Uterus (tissue), 4 donors: ENCODE data around the gene PLA2G15. TPM values are rescaled to one million over a fixed set of nuclear protein-coding genes. Genes with fewer than 3 reads are reported as not detected.

Source experiments
- DNase-seq, 2 donors: peaks; one replicate each; pipeline ENCODE4 v3.0.0-alpha.2; 2019 to 2020
- H3K27ac ChIP-seq, 2 donors: fragments of 200-600 bp; sonication (generic); 1 replicate in 1 of 2; 2 replicates in 1 of 2; pipeline ENCODE4 v1.5.1; 2016 to 2018
- H3K27me3 ChIP-seq, 2 donors: fragments of 200-600 bp; sonication (generic); one replicate each; pipeline ENCODE4 v1.5.1; 2018 to 2019; ENCODE audit warnings: control low read depth in 1 of 2
- H3K36me3 ChIP-seq, 2 donors: fragments of 200-600 bp; sonication (generic); one replicate each; pipeline ENCODE4 v1.5.1; 2019; ENCODE audit warnings: control low read depth in 1 of 2
- H3K4me1 ChIP-seq, 2 donors: fragments of 200-600 bp; sonication (generic); one replicate each; pipeline ENCODE4 v1.5.1; 2018 to 2019; ENCODE audit warnings: control low read depth in 1 of 2
- H3K4me3 ChIP-seq, 2 donors: fragments of 200-600 bp; sonication (generic); 1 replicate in 1 of 2; 2 replicates in 1 of 2; pipeline ENCODE4 v1.5.1; 2018 to 2019; ENCODE audit warnings: mild to moderate bottlenecking in 1 of 2
- H3K9me3 ChIP-seq, 2 donors: fragments of 200-600 bp; sonication (generic); one replicate each; pipeline ENCODE4 v1.5.1; 2019; ENCODE audit warnings: control low read depth in 1 of 2
- POLR2A ChIP-seq, 2 donors: fragments of 450-650 bp; IDR thresholded peaks; one replicate each; pipeline ENCODE4 v1.6.1; 2016; ENCODE audit warnings: antibody characterized with exemption in 2 of 2, mild to moderate bottlenecking in 1 of 2, moderate library complexity in 1 of 2
- intact Hi-C: fragments of 100-400 bp; cut with DNase I; formaldehyde crosslinking; loops from one replicate; pipeline ENCODE4 v1.15.1; 2023; ENCODE audit warnings: low total_unique reads
- total RNA-seq, 4 donors: library from RNA; depleted of rRNA in 3 of 4; stranded (reverse); fragments of >200 nt in 3 of 4; gene quantifications; one replicate each; pipeline versions ENCODE4 v1.1.0 to v1.2.4, GENCODE V29; 2014 to 2023
- TF ChIP-seq, protein P1 (sequence below), 4 experiments: fragments of 200-600 bp in 2 of 4; fragments of 450-650 bp in 2 of 4; sonication (generic) in 2 of 4; IDR thresholded peaks; one replicate each; pipeline ENCODE4 v1.5.1; 2016 to 2019; ENCODE audit warnings: antibody characterized with exemption in 4 of 4, mild to moderate bottlenecking in 2 of 4, moderate library complexity in 1 of 4
- donor health status: DM: yes; HTN: yes; CAD: no.

The PLA2G15 gene
- total RNA-seq, 4 donors from 2014 or later = 0.51 to 22.3 (median 7.9) TPM

GRCh38 chr16:68223072-68223471 lies 22.1 kb upstream of the PLA2G15 start:
- no peaks in the 10 kb centered on the region for H3K4me1 ChIP-seq
- no peak for DNase-seq
- TF ChIP-seq, protein P1, sequence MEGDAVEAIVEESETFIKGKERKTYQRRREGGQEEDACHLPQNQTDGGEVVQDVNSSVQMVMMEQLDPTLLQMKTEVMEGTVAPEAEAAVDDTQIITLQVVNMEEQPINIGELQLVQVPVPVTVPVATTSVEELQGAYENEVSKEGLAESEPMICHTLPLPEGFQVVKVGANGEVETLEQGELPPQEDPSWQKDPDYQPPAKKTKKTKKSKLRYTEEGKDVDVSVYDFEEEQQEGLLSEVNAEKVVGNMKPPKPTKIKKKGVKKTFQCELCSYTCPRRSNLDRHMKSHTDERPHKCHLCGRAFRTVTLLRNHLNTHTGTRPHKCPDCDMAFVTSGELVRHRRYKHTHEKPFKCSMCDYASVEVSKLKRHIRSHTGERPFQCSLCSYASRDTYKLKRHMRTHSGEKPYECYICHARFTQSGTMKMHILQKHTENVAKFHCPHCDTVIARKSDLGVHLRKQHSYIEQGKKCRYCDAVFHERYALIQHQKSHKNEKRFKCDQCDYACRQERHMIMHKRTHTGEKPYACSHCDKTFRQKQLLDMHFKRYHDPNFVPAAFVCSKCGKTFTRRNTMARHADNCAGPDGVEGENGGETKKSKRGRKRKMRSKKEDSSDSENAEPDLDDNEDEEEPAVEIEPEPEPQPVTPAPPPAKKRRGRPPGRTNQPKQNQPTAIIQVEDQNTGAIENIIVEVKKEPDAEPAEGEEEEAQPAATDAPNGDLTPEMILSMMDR (IDR thresholded peaks at IDR 0.05) = no peak
- TF ChIP-seq POLR2A (IDR thresholded peaks at IDR 0.05) = no peak
- no peaks in the 10 kb centered on the region for H3K27me3 ChIP-seq
- no peaks in the 10 kb centered on the region for H3K9me3 ChIP-seq
- no peak overlapping the region for H3K4me3 ChIP-seq
- no peak overlapping the region for H3K27ac ChIP-seq
- intact Hi-C loops = no loop called here
- no peaks in the 10 kb centered on the region for H3K36me3 ChIP-seq

- TF ChIP-seq POLR2A (IDR thresholded peaks at IDR 0.05) = no peak
- TF ChIP-seq, protein P1 (IDR thresholded peaks at IDR 0.05) = no peak
- no peak for DNase-seq
- no peaks in the 10 kb centered on the region for H3K9me3 ChIP-seq
- no peaks in the 10 kb centered on the region for H3K36me3 ChIP-seq
- no peak overlapping the region for H3K4me3 ChIP-seq
- intact Hi-C loops = no loop called here
- H3K4me1 ChIP-seq = no peaks in the 10 kb centered on the region
- H3K27ac ChIP-seq = no peak overlapping the region
- H3K27me3 ChIP-seq = no peaks in the 10 kb centered on the region
Measured at GRCh38 chr16:68226116-68226515, 19.1 kb upstream of the PLA2G15 start.

- Histone ChIP-seq H3K9me3 (no peaks in the 10 kb centered on the region), H3K27ac (no peak overlapping the region), H3K36me3 (no peaks in the 10 kb centered on the region), H3K4me1 (no peaks in the 10 kb centered on the region), H3K4me3 (no peak overlapping the region), H3K27me3 (no peaks in the 10 kb centered on the region)
- DNase-seq = no peak
- intact Hi-C loops = no loop called here
- TF ChIP-seq, protein P1 (IDR thresholded peaks at IDR 0.05) = no peak
- no peak for TF ChIP-seq POLR2A (IDR thresholded peaks at IDR 0.05)
Measured at GRCh38 chr16:68227183-68227793, 17.9 kb upstream of the PLA2G15 start.

DNA sequence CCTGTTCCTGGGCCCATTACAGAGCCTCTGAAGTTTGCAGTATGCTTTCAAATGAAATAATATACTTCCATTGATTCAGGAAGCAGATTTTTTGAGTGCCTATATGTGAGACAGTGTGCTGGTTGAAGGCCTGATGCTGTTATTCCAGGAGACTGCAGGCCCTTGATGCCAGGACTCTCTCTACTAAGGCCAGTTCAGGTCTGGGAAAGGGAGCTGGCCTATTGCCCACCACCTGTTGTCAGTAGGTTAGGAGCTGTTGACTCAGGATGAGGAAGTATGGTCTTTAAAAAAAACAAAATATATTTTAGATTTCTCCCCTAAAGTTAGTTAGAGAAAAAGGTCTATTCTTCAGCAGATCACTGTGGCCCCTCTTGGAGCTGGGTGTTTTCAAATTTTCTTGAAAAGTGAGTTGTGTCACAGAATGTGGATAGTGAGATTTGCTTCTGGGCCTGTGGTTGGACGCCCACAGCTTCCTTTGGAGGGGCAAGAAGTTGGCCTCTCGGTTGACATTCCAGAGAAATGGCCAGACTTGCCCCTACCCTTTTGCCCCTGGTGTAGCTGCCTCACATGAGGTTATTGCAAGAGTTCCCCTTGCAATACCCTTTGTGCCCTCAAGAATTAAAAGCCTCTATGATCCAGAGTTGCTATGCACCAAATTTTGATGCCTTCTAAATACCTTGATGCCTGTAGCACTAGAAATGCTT lies 17.2 kb upstream of the PLA2G15 start:
- no peaks in the 10 kb centered on the region for H3K27me3 ChIP-seq
- H3K4me3 ChIP-seq = no peak overlapping the region
- no peaks in the 10 kb centered on the region for H3K9me3 ChIP-seq
- no peak overlapping the region for H3K27ac ChIP-seq
- no peak for DNase-seq
- TF ChIP-seq, protein P1 (IDR thresholded peaks at IDR 0.05) = no peak
- no peaks in the 10 kb centered on the region for H3K4me1 ChIP-seq
- intact Hi-C loops = no loop called here
- no peaks in the 10 kb centered on the region for H3K36me3 ChIP-seq

DNA sequence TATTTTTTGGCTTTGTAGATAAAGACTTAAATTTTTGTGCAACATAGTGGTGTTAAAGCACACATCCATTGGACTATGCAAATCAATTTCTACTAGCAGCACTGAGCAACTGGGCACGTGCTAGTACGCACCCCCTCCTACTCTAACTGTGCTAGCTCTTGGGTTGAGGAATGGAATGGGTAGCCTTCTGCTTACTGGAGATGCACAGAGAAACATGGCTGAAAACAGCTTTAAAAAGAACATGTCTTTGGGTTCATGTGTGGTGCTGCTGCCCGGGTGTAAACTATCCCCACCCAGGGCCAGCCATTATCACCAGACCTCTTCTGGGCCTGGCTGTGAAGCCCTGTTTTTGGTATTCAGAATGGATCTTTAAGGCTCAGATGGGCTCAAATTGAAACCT lies 16.5 kb upstream of the PLA2G15 start:
- no peak overlapping the region for H3K4me3 ChIP-seq
- no peak for DNase-seq
- TF ChIP-seq POLR2A (IDR thresholded peaks at IDR 0.05) = no peak
- TF ChIP-seq, protein P1 (IDR thresholded peaks at IDR 0.05) = no peak
- H3K27me3 ChIP-seq = no peaks in the 10 kb centered on the region
- H3K27ac ChIP-seq = no peak overlapping the region
- H3K9me3 ChIP-seq = no peaks in the 10 kb centered on the region
- H3K4me1 ChIP-seq = no peaks in the 10 kb centered on the region
- intact Hi-C loops = no loop called here
- H3K36me3 ChIP-seq = no peaks in the 10 kb centered on the region
